ENCODE measurements around the gene KHDC4. TPM values are rescaled to one million over a fixed set of nuclear protein-coding genes. Genes with fewer than 3 reads are reported as not detected.

KHDC4 gene
- total RNA-seq, 1 experiment from 2014 or later: 90.9 TPM

- Mint-ChIP-seq H3K27me3 (ENCODE audit: insufficient read depth, unreplicated experiment) (no peaks in the 10 kb centered on the region), H3K4me3 (ENCODE audit: unreplicated experiment) (no peak overlapping the region), H3K9me3 (ENCODE audit: unreplicated experiment) (no peaks in the 10 kb centered on the region), H3K27ac (ENCODE audit: low read depth, unreplicated experiment) (peak overlapping the region; percentile 14), H3K4me1 (ENCODE audit: insufficient read depth, unreplicated experiment) (peaks cover 25% of the 10 kb centered on the region), H3K36me3 (ENCODE audit: insufficient read depth, unreplicated experiment) (peaks cover 77% of the 10 kb centered on the region)
- DNase-seq (ENCODE audit: unreplicated experiment): no peak
- POLR2A ChIA-PET: interaction anchor here (0.8 to 1.7 kb wide), 3 partner anchors 10 to 53 kb away, joined by 3 to 4 read pairs (median 4); no protein-coding TSS in a partner anchor
- TF ChIP-seq, protein P1, sequence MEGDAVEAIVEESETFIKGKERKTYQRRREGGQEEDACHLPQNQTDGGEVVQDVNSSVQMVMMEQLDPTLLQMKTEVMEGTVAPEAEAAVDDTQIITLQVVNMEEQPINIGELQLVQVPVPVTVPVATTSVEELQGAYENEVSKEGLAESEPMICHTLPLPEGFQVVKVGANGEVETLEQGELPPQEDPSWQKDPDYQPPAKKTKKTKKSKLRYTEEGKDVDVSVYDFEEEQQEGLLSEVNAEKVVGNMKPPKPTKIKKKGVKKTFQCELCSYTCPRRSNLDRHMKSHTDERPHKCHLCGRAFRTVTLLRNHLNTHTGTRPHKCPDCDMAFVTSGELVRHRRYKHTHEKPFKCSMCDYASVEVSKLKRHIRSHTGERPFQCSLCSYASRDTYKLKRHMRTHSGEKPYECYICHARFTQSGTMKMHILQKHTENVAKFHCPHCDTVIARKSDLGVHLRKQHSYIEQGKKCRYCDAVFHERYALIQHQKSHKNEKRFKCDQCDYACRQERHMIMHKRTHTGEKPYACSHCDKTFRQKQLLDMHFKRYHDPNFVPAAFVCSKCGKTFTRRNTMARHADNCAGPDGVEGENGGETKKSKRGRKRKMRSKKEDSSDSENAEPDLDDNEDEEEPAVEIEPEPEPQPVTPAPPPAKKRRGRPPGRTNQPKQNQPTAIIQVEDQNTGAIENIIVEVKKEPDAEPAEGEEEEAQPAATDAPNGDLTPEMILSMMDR (IDR thresholded peaks at IDR 0.05; ENCODE audit: unreplicated experiment): no peak
- CTCF ChIA-PET: interaction anchor here (0.6 to 5.1 kb wide), 5 partner anchors 9 to 498 kb away, joined by 3 to 25 read pairs (median 5); partner anchors contain the start of gene KHDC4
- intact Hi-C loops (cut with micrococcal nuclease): no loop called here
- BruUV-seq (replicated peaks): no TSS peak
Measured at GRCh38 chr1:155947292-155947691, 13.1 kb upstream of the KHDC4 start.

GRCh38 chr1:155946633-155947219 is 12.5 kb upstream of the KHDC4 start:
- Mint-ChIP-seq H3K36me3 (ENCODE audit: insufficient read depth, unreplicated experiment) (peaks cover 73% of the 10 kb centered on the region), H3K9me3 (ENCODE audit: unreplicated experiment) (no peaks in the 10 kb centered on the region), H3K4me1 (ENCODE audit: insufficient read depth, unreplicated experiment) (peaks cover 30% of the 10 kb centered on the region), H3K27ac (ENCODE audit: low read depth, unreplicated experiment) (peak overlapping the region; percentile 14), H3K4me3 (ENCODE audit: unreplicated experiment) (no peak overlapping the region), H3K27me3 (ENCODE audit: insufficient read depth, unreplicated experiment) (no peaks in the 10 kb centered on the region)
- intact Hi-C loops (cut with micrococcal nuclease): no loop called here
- DNase-seq (ENCODE audit: unreplicated experiment): no peak
- CTCF ChIA-PET: interaction anchor here (0.6 to 5.1 kb wide), 4 partner anchors 10 to 43 kb away, joined by 3 to 35 read pairs (median 14); no protein-coding TSS in a partner anchor
- BruUV-seq (replicated peaks): no TSS peak
- TF ChIP-seq, protein P1 (IDR thresholded peaks at IDR 0.05; ENCODE audit: unreplicated experiment): no peak
- POLR2A ChIA-PET: interaction anchor here (0.6 to 1.2 kb wide), 5 partner anchors 9 to 34 kb away, joined by 3 to 6 read pairs (median 4); partner anchors contain the start of genes ARHGEF2 and KHDC4

DNA sequence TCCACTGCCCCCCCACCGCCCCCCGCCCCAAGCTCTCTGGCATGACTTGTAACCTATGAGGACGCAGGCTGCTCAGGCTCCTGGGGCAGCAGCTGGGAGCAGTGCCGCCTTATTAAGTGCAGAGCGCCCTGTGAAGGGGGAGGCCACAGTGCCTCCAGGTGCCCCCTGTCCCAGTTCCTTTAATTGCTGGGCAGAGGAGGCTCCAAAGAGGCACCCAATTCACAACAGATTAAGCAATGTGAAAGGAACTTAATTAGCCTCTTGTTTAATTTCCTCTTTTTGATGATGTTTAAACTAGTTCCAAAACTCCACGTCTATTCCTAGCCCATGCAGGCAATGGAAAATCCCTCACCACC is 10.2 kb upstream of the KHDC4 start:
- ChIA-PET CTCF (interaction anchor here (0.6 to 5.0 kb wide), 5 partner anchors 12 to 215 kb away, joined by 3 to 35 read pairs (median 3); no protein-coding TSS in a partner anchor), POLR2A (interaction anchor here (0.7 to 9.6 kb wide), 5 partner anchors 10 to 47 kb away, joined by 3 to 196 read pairs (median 16); partner anchors contain the start of genes ARHGEF2 and KHDC4)
- peaks cover 50% of the 10 kb centered on the region for H3K4me1 Mint-ChIP-seq (ENCODE audit: insufficient read depth, unreplicated experiment)
- TF ChIP-seq, protein P1 (IDR thresholded peaks at IDR 0.05; ENCODE audit: unreplicated experiment): no peak
- peaks cover 50% of the 10 kb centered on the region for H3K36me3 Mint-ChIP-seq (ENCODE audit: insufficient read depth, unreplicated experiment)
- no peaks in the 10 kb centered on the region for H3K27me3 Mint-ChIP-seq (ENCODE audit: insufficient read depth, unreplicated experiment)
- no peak overlapping the region for H3K4me3 Mint-ChIP-seq (ENCODE audit: unreplicated experiment)
- no peaks in the 10 kb centered on the region for H3K9me3 Mint-ChIP-seq (ENCODE audit: unreplicated experiment)
- no peak for DNase-seq (ENCODE audit: unreplicated experiment)
- H3K27ac Mint-ChIP-seq (ENCODE audit: low read depth, unreplicated experiment): peak overlapping the region; percentile 44
- BruUV-seq (replicated peaks): no TSS peak
- intact Hi-C loops (cut with micrococcal nuclease): no loop called here

DNA sequence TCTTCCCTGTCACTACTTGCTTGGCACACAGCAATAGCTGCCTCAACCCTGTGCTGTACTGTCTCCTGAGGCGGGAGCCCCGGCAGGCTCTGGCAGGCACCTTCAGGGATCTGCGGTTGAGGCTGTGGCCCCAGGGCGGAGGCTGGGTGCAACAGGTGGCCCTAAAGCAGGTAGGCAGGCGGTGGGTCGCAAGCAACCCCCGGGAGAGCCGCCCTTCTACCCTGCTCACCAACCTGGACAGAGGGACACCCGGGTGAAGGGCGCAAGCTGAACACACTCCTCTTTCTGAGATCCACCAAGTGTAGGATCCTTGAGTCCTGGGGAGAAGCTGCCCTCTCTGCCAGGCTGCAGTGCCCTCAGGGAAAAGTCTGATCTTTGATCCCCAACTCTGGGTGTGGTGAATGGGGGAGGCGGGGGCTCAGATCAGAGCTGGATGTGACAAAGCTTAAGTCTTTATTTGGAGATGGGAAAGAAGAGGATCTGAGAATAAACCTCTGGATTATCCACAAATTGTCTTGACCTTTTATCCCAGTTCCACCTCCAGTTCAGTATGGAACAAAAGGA is 8.4 kb upstream of the KHDC4 start:
- H3K27ac Mint-ChIP-seq (ENCODE audit: low read depth, unreplicated experiment): peak overlapping the region; percentile 33
- H3K9me3 Mint-ChIP-seq (ENCODE audit: unreplicated experiment): no peaks in the 10 kb centered on the region
- intact Hi-C loops (cut with micrococcal nuclease): loop anchor here (2.0 kb wide), 1 partner anchor 14 kb away; no protein-coding TSS in a partner anchor
- H3K36me3 Mint-ChIP-seq (ENCODE audit: insufficient read depth, unreplicated experiment): peaks cover 32% of the 10 kb centered on the region
- no peaks in the 10 kb centered on the region for H3K27me3 Mint-ChIP-seq (ENCODE audit: insufficient read depth, unreplicated experiment)
- CTCF ChIA-PET: interaction anchor here (0.6 to 5.0 kb wide), 9 partner anchors 9 to 783 kb away, joined by 3 to 35 read pairs (median 5); no protein-coding TSS in a partner anchor
- H3K4me3 Mint-ChIP-seq (ENCODE audit: unreplicated experiment): peak overlapping the region; percentile 15
- peaks cover 50% of the 10 kb centered on the region for H3K4me1 Mint-ChIP-seq (ENCODE audit: insufficient read depth, unreplicated experiment)
- peak; percentile 46 for DNase-seq (ENCODE audit: unreplicated experiment)
- TF ChIP-seq, protein P1 (IDR thresholded peaks at IDR 0.05; ENCODE audit: unreplicated experiment): no peak
- no TSS peak for BruUV-seq (replicated peaks)
- POLR2A ChIA-PET: interaction anchor here (0.7 to 9.6 kb wide), 9 partner anchors 9 to 674 kb away, joined by 3 to 196 read pairs (median 5); partner anchors contain the start of genes ARHGEF2 and KHDC4
